Keratinocyte (primary cell): Measurements from ENCODE around the gene FSD1.
"Not testable (repeated sequence)": the region's sequence is repeated elsewhere in the genome, so short reads cannot be mapped to it uniquely, and the experiment has no call there.

ENCODE experiments used
- CTCF ChIP-seq, 3 experiments: IDR thresholded peaks in 1 of 3; conservative IDR thresholded peaks in 1 of 3; optimal IDR thresholded peaks in 1 of 3; 2 replicates in 2 of 3; 3 replicates in 1 of 3; pipeline versions ENCODE3 to v1.5.1; 2011; ENCODE audit warnings: low read length in 3 of 3, mild to moderate bottlenecking in 3 of 3, moderate library complexity in 2 of 3, control low read depth in 1 of 3, inconsistent platforms in 1 of 3; ENCODE audit not compliant: insufficient read depth in 2 of 3; ENCODE audit errors: extremely low read depth in 1 of 3
- EZH2 ChIP-seq: IDR thresholded peaks from one replicate; pipeline ENCODE4 v1.6.1; 2012; ENCODE audit warnings: inconsistent platforms, mild to moderate bottlenecking, low read length, moderate library complexity

DNA sequence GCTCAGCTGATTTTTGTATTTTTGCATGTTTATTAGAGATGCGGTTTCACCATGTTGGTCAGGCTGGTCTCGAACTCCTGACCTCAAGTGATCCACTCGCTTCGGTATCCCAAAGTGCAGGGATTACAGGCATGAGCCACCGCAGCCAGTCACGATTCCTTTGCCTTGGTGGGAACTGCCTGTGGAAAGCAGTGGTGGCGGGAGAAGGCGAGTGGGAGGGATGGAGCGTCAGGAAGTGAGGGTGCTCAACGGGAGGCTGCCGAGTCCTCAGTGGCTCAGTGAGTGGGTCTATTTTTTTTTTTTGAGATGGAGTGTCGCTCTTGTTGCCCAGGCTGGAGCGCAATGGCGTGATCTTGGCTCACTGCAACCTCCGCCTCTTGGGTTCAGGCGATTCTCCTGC lies 44.8 kb downstream of the FSD1 start:
- not testable (repeated sequence) for TF ChIP-seq CTCF (optimal IDR thresholded peaks at IDR 0.05 in 1 of 3, IDR thresholded peaks at IDR 0.05 in 1 of 3, conservative IDR thresholded peaks at IDR 0.05 in 1 of 3; ENCODE audit: extremely low read depth in 1 of 3, insufficient read depth in 2 of 3, low read length in 3 of 3); EZH2
